Stomach (tissue), 4 donors: Measurements from ENCODE around the gene CRYBG2.

Experiments
- CTCF ChIP-seq, 7 experiments: fragments of 450-650 bp in 4 of 7; fragments of 200-600 bp in 3 of 7; sonication (generic) in 3 of 7; IDR thresholded peaks; one replicate each; pipeline ENCODE4 v1.5.1; 2016 to 2019; ENCODE audit warnings: antibody characterized with exemption in 7 of 7, control low read depth in 2 of 7, mild to moderate bottlenecking in 1 of 7
- EP300 ChIP-seq: sonication (generic); formaldehyde crosslinking; IDR thresholded peaks from one replicate; pipeline ENCODE4 v1.6.1; 2017; ENCODE audit warnings: antibody characterized with exemption
- POLR2A ChIP-seq, 4 donors: fragments of 450-650 bp; IDR thresholded peaks; one replicate each; pipeline ENCODE4 v1.6.1; 2016; ENCODE audit warnings: antibody characterized with exemption in 4 of 4, control low read depth in 2 of 4, mild to moderate bottlenecking in 1 of 4, moderate library complexity in 1 of 4

GRCh38 chr1:26340047-26340481 is 13.9 kb downstream of the CRYBG2 start:
- TF ChIP-seq CTCF (IDR thresholded peaks at IDR 0.05) (no peak), POLR2A (IDR thresholded peaks at IDR 0.05) (no peak), EP300 (no peak)
